Umbilical cord (tissue), 2 donors: ENCODE results near the gene ABL2. TPM values are rescaled to one million over a fixed set of nuclear protein-coding genes. Genes with fewer than 3 reads are reported as not detected.
A peak's percentile ranks its signal among the peaks of the same experiment; 100 is the strongest.
"Not testable (repeated sequence)": the region's sequence is repeated elsewhere in the genome, so short reads cannot be mapped to it uniquely, and the experiment has no call there.

Experiments used
- DNase-seq: peaks from one replicate; pipeline ENCODE4 v3.0.0-alpha.2; 2015; ENCODE audit warnings: low spot score
- total RNA-seq: library from RNA; depleted of rRNA; stranded (reverse); fragments of >200 nt; gene quantifications from one replicate; pipeline ENCODE4 v1.2.3, GENCODE V29; 2014; ENCODE audit warnings: low replicate concordance; ENCODE audit not compliant: insufficient read depth

Gene ABL2
- 19.5 TPM for total RNA-seq

DNA sequence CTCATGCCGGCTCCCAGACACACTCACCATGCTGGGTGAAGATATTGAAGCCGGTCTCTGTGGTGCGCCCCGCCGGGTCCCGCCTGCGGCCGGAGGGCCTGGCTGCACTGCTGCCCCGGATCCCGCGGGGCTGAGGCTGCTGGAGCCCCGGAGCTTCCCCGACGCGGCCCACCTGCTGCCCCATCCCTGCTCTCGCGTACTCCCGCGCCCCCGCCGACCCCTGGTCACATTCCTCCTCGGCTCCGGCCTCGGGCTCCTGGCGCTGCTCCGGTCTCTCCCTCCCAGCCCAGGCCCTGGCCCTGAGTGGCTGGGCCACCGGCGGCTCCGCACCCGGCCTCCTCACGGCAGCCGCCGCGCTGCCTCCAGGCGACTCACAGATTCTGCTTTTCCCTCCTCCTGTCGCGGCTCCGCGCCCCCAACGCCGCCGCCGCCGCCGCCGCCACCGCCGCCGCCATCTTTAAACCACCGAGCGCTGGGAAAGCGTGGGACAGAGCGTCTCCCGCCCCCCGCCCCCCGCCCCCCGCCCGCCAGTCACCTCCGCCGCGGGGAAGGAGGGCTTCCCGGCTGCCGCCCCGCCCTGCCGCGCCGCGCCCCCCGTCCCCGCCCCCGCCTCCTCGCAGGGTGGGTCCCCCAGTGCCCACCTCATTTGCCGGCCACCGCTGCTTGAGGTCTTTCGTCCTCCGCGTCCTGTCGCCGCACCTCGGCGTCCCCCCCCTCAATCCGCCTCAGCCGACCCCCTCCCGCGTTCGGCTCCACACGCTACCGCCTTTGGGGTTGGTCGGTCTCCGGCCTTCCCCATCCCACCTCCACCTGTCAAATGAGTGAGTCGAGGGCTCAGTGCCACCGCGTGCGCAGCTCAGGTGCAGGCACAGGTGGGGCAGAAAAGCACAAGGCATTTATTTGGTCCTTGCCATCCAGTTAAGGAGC, at the start of gene ABL2:
ABL2 (minus strand) TSS at position 464 of the 927 bp plus-strand sequence; CDS start at position 184, 280 bp downstream.
- peak; percentile 58 for DNase-seq

- DNase-seq, result no peak
Measured at GRCh38 chr1:179278920-179279319, 49.4 kb upstream of the ABL2 start.

DNA sequence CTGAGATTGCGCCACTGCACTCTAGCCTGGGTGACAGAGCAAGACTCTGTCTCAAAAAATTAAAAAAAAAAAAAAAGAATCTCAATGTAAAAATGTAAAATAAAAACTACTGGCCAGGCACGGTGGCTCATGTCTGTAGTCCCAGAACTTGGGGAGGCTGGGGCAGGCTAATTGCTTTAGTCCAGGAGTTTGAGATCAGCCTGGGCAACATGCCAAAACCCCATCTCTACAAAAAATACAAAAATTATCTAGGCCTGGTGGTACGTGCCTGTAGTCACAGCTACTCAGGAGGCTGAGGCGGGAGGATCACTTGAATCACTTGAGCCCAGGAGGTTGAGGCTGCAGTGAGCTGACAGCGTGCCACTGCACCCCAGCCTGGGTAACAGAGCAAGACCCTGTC, 44.9 kb upstream of the ABL2 start:
- not testable (repeated sequence) for DNase-seq

DNA sequence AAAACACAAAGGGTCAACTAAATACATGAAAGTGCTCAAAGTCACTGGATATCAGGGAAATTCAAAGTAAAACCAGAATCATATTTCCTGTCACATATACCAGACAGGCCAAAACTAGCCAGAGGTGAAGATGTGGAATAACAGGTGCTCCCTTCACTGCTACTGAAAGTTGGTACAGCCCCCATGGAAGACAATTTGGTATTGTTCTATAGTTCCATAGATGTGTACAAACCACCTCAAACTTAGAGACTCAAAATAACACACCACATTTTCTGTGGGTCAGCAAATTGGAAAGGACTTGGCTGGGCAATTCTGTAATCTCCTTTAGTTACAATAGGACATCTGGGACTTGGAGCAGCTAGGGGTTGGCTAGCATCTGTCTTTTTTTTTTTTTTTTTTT, 39.6 kb upstream of the ABL2 start:
- DNase-seq, result no peak

DNA sequence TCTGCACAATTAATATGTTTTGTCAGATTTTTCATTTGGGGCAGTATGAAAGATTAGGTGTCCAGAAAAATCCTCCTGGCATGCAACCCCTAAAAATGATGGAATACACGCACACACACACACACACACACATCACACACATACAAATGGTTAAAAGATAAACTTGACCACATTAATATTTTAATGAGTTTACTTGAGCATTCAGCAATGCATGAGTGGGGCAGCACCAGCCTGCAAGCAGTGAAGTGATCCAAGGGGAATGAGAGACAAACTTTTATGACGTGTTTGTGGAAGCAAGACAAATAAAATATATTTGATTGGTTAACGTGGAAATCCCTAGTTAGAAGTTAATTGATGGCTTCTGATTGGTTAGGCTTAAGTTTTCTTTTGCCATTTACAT, 35.0 kb upstream of the ABL2 start:
- no peak for DNase-seq

- DNase-seq, result no peak
Measured at GRCh38 chr1:179263121-179263520, 33.6 kb upstream of the ABL2 start.

- DNase-seq, result no peak
Measured at GRCh38 chr1:179262183-179262582, 32.7 kb upstream of the ABL2 start.

- no peak for DNase-seq
Measured at GRCh38 chr1:179253286-179253972, 24.0 kb upstream of the ABL2 start.

DNA sequence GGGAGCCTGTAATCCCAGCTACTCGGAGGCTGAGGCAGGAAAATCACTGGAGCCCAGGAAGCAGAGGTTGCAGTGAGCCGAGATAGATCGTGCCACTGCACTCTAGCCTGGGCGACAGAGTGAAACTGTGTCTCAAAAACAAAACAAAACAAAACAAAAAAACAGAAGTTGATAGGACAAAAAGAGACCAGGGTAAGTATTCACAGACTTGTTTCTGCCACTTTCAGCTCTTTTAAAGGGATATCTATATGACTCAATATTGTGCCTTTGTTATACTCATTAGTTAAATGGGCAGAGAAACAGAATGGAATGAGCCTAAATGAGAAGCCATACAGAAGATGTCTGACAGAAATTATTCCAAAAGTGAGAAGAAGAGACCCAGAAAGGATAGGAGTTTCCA, 23.1 kb upstream of the ABL2 start:
- no peak for DNase-seq

DNA sequence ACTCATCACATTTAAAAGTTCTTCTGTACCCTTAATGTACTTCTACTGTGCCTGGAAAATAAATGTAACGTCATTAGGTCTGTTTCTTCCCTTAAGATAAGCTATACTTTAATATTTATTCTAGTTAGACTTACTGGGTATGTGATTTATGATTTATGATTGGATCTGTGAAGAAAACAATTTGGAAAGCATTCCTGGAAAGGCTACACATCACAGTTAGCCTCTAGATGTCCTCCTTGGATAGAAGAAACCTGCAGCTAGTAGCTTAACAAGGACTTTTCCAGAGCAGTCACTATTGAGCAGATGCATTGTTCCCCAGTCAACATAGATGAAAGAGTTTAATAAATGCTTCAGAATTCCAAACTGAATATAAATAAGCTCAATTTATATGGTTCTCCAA, 22.2 kb upstream of the ABL2 start:
- DNase-seq, result peak; percentile 43

- DNase-seq, result no peak
Measured at GRCh38 chr1:179247923-179248322, 18.4 kb upstream of the ABL2 start.

DNA sequence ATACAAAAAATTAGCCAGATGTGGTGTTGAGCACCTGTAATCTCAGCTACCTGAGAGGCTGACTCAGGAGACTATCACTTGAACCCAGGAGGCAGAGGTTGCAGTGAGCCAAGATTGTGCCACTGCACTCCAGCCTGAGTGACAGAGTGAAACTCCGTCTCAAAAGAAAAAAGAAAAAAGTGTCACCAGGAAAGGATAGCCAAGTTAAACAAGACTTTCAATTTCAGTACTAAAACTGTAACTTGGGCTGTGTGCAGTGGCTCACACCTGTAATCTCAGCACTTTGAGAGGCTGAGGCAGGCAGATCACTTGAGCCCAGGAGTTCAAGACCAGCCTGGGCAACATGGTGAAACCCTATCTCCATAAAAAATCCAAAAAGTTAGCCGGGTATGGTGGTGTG, 15.9 kb upstream of the ABL2 start:
- not testable (repeated sequence) for DNase-seq

DNA sequence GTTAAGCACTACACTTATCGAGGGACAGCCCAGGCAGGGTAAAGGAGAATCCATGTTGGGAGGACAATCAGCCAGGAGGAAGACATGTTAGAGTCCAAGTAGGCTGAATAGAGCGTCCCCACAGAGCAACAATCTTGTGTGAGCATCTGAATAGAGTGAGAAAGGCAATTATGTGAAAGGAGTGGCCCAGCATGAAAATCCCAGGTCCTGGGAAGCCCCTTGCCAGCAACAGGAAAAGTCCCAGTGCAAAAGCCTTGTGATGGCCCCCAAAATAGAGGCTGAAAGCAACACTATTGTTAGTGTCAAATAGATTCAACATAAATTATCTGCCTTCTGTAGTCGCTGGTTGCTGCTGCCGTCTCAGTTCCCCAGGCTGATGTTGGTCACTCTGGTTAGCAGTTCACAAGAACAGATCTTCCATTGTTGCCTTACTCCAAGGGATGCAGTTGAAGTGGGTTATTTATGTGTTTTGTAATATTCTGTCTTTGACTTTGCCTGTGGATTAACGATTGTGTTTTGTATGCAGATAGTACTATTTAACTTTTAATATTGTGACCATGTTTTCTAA, 12.1 kb upstream of the ABL2 start:
- no peak for DNase-seq

- no peak for DNase-seq
Measured at GRCh38 chr1:179237222-179237621, 7.7 kb upstream of the ABL2 start.

DNA sequence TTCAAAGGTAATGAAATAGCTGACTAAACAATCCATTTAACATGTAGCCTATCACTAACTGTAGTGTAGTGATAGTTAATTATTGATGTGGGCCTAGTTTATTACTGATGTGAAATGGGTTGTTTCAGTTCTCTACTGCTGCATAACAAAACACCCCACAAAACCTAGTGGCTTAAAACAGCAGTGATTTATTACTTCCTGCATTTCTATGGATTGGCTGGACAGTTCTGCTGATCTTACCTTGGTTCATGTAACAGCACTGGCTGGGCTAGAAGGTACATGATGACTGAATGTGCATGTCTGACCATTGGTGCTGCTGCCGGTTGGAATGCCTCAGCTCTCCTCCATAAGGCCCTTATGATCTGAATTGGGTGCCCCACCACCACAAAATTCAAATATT, 5.4 kb upstream of the ABL2 start:
- DNase-seq, result no peak

DNA sequence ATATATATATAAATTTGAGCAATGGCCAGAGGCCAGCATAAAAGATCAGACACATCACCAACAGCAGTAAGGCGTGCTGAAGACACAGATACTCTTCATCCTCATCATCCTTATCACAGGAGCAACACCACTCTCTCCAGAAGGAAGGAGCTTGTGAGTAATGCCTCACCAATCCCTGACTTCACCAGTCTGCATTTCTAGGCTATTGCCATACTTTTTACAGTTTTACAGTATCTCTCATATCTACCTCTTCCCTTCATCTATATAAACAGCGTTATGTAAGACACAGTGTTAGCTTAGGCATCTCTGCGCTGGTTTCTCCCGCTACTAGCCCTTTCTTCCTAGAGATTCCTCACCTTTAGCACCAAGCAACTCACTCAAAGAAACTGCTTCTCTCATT, 2.4 kb upstream of the ABL2 start:
- no peak for DNase-seq

GRCh38 chr1:179230721-179231120, 1.2 kb upstream of the ABL2 start:
- DNase-seq, result no peak

DNA sequence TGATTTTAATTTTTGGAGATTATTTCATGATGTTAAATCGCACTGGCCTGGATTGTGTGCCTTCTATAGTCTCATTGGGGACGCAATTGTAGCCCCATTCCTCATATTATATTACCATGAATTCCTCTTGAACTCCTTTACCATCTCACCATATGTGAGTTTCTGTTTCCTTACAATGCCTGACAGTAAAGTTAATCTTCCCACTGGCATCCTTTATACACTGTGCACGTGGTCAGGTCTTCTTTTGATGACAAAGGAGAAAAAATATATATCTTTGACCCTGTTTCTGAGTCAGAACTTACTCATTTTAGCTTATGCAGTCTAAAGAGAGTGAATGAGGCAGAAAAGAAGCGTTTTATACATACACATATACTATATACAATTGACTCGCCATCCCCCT, 774 bp upstream of the ABL2 start:
- no peak for DNase-seq

- DNase-seq, result peak; percentile 44
Measured at GRCh38 chr1:179228783-179229213, 679 bp downstream of the ABL2 start.

GRCh38 chr1:179226738-179227137, 2.7 kb downstream of the ABL2 start:
- DNase-seq, result no peak

DNA sequence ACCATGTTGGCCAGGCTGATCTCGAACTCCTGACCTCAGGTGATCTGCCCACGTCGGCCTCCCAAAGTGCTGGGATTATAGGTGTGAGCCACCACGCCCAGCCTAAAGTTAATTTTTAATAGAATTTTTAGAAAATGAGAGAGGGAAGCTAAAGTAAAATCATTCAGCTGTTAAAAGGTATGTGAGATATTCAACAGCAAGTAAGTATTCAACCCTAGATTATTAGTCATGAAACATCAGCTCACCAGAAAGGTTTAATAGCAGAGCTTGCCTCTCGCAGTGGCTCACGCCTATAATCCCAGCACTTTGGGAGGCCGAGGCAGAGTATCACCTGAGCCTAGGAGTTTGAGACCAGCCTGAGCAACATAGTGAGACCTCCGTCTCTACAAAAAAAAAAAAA, 5.0 kb downstream of the ABL2 start:
- not testable (repeated sequence) for DNase-seq

- DNase-seq, result not testable (repeated sequence)
Measured at GRCh38 chr1:179221121-179221520, 8.4 kb downstream of the ABL2 start.
